Muscle of leg (tissue), 11 donors: ENCODE results near the gene BMP7. TPM values are rescaled to one million over a fixed set of nuclear protein-coding genes. Genes with fewer than 3 reads are reported as not detected.
"Not testable (repeated sequence)": the region's sequence is repeated elsewhere in the genome, so short reads cannot be mapped to it uniquely, and the experiment has no call there.

Experiments used
- DNase-seq: peaks from one replicate; pipeline ENCODE4 v3.0.0; 2013
- H3K27ac ChIP-seq: one replicate; pipeline ENCODE4 v1.5.1; 2013; ENCODE audit warnings: mild to moderate bottlenecking, low read length, control low read depth
- H3K27me3 ChIP-seq: one replicate; pipeline ENCODE4 v1.6.1; 2013; ENCODE audit warnings: low read length; ENCODE audit not compliant: control insufficient read depth, insufficient read depth
- H3K36me3 ChIP-seq: one replicate; pipeline ENCODE4 v1.6.1; 2013; ENCODE audit warnings: low read length; ENCODE audit not compliant: control insufficient read depth, insufficient read depth
- H3K4me1 ChIP-seq: one replicate; pipeline ENCODE4 v1.6.1; 2013; ENCODE audit warnings: low read length; ENCODE audit not compliant: control insufficient read depth, insufficient read depth
- H3K4me3 ChIP-seq: one replicate; pipeline ENCODE4 v1.5.1; 2013; ENCODE audit warnings: low read length, control low read depth
- H3K9me3 ChIP-seq: replicated peaks from 2 replicates; pipeline ENCODE4 v1.6.1; 2013; ENCODE audit warnings: low read depth, low read length; ENCODE audit not compliant: control insufficient read depth
- WGBS: methylation state at CpG from one replicate; pipeline ENCODE4 v1.1.5; 2013; ENCODE audit warnings: missing lambda C conversion rate; ENCODE audit not compliant: insufficient coverage; 5-methylcytosine and 5-hydroxymethylcytosine counted together
- polyA plus RNA-seq, 8 donors: library from polyadenylated mRNA; unstranded; fragments of 120-200 nt; gene quantifications; one replicate each; pipeline versions ENCODE4 v1.2.1 to v1.2.3, GENCODE V29; 2013; ENCODE audit warnings: inconsistent platforms in 1 of 8, low replicate concordance in 1 of 8; ENCODE audit not compliant: insufficient read length in 8 of 8, insufficient read depth in 1 of 8
- total RNA-seq: library from RNA; stranded (reverse); fragments of 120-200 nt; gene quantifications from one replicate; pipeline ENCODE4 v1.2.4, GENCODE V29; 2013

BMP7 gene
- total and polyA plus RNA-seq, 9 donors: 3.7 to 11.3 (median 5.1) TPM

DNA sequence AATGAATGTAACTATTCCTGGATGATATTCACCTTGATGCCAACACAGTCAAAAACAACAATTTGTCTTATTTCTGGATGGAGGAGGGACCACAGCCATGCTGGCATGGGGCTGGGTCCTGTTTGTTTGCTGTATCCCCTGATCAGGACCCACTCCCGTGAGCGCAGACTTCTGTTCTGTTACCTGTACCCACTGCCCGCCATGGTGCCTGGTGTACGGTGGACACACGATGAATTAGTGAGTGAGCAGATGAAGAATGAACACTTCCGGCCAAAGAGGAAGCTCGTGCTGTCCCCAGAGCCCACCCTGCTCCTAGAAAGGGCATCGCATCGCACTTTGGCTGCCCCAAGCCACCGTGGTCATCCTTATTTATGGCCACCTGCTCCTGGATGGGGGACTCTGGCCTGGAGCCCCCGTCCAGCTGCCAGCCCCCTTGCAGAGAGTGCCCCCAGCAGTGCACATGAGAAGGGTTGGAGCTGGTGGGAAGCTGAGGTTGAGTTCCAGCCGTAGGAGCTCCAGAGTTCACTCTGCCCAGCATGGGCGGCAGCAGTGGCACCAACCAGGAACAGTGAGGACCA, 100.9 kb downstream of the BMP7 start:
- Histone ChIP-seq H3K27ac (no peak overlapping the region), H3K36me3 (no peaks in the 10 kb centered on the region), H3K27me3 (peaks cover 2% of the 10 kb centered on the region), H3K4me3 (no peak overlapping the region), H3K9me3 (no peaks in the 10 kb centered on the region), H3K4me1 (peaks cover 51% of the 10 kb centered on the region)
- WGBS: 88% methylated on average over 13 of the region's 13 CpGs
- no peak for DNase-seq

DNA sequence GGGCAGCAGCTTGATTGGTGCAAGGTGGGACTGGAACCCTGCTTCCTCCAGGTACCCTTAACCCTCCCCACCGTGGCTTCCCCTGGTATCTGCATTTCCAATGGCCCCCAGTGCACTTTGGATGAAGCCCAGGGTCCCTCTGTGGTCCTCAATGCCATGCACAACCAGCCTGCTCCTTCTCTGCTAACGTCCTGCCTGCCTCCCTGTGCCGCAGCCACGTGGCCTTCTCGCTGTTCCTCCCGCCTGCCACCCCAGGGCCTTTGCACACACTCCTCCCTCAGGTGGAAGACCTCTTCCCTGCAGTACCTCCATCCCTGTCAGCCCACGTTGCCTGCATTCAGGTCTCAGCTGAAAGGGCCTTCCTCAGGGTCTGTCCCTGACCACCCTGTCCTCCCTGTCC, 101.6 kb downstream of the BMP7 start:
- Histone ChIP-seq H3K4me3 (no peak overlapping the region), H3K4me1 (peaks cover 51% of the 10 kb centered on the region), H3K9me3 (no peaks in the 10 kb centered on the region), H3K36me3 (no peaks in the 10 kb centered on the region), H3K27me3 (peaks cover 7% of the 10 kb centered on the region), H3K27ac (no peak overlapping the region)
- no peak for DNase-seq
- 98% methylated on average over 7 of the region's 7 CpGs for WGBS

DNA sequence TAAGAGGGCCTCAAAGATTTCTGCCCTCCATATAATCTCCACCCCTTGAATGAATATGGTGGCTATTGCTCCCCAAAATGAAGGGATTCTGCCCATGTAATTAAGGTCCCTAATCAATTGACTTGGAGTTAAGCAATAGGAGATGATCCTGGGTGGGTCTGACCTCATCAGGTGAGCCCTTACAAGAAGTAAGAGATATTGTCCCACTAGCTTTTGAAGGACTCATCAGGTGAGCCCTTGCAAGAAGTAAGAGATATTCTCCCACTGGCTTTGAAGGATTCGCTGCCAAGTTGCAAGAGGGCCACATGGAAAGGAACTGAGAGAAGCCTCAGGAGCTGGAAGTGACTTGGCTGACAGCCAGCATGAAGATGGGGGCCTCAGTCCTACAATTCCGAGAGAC, 103.4 kb downstream of the BMP7 start:
- H3K4me3 ChIP-seq: no peak overlapping the region
- H3K27ac ChIP-seq: no peak overlapping the region
- DNase-seq: no peak
- H3K4me1 ChIP-seq: peaks cover 37% of the 10 kb centered on the region
- H3K36me3 ChIP-seq: no peaks in the 10 kb centered on the region
- H3K9me3 ChIP-seq: no peaks in the 10 kb centered on the region
- H3K27me3 ChIP-seq: peaks cover 9% of the 10 kb centered on the region
- 60% methylated on average over 2 of the region's 2 CpGs for WGBS

DNA sequence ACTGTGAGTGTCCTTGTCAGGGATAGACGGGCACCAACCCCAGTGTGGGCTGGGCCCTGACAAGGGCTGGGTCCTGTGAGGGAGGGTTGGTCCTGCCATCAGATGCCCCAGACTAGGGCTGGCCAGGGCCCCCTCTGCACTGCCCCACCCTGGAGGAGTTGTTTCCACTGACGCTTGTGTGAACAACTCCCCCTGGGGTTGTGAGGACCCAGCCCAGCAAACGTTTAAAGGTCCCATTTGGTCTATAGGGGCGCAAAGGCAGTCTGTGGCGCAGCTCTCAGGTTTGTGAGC, 104.1 kb downstream of the BMP7 start:
- Histone ChIP-seq H3K4me3 (no peak overlapping the region), H3K27me3 (peaks cover 9% of the 10 kb centered on the region), H3K4me1 (peaks cover 32% of the 10 kb centered on the region), H3K27ac (no peak overlapping the region), H3K36me3 (no peaks in the 10 kb centered on the region), H3K9me3 (no peaks in the 10 kb centered on the region)
- WGBS: 40% methylated on average over 3 of the region's 5 CpGs
- no peak for DNase-seq

- peak; percentile 77 for DNase-seq
- Histone ChIP-seq H3K4me3 (no peak overlapping the region), H3K9me3 (no peaks in the 10 kb centered on the region), H3K36me3 (no peaks in the 10 kb centered on the region), H3K27ac (no peak overlapping the region), H3K27me3 (peaks cover 9% of the 10 kb centered on the region), H3K4me1 (peaks cover 31% of the 10 kb centered on the region)
- 70% methylated on average over 20 of the region's 25 CpGs for WGBS
Observed at GRCh38 chr20:57161478-57162361, 104.7 kb downstream of the BMP7 start.

GRCh38 chr20:57160985-57161384, 105.5 kb downstream of the BMP7 start:
- DNase-seq: no peak
- Histone ChIP-seq H3K4me3 (no peak overlapping the region), H3K4me1 (peaks cover 27% of the 10 kb centered on the region), H3K27me3 (peaks cover 9% of the 10 kb centered on the region), H3K27ac (no peak overlapping the region), H3K36me3 (no peaks in the 10 kb centered on the region), H3K9me3 (no peaks in the 10 kb centered on the region)
- WGBS: 92% methylated on average over 6 of the region's 8 CpGs

- DNase-seq: no peak
- Histone ChIP-seq H3K9me3 (no peaks in the 10 kb centered on the region), H3K36me3 (no peaks in the 10 kb centered on the region), H3K4me3 (no peak overlapping the region), H3K4me1 (peaks cover 20% of the 10 kb centered on the region), H3K27me3 (peaks cover 9% of the 10 kb centered on the region), H3K27ac (no peak overlapping the region)
- 89% methylated on average over 9 of the region's 16 CpGs for WGBS
Observed at GRCh38 chr20:57159945-57160610, 106.4 kb downstream of the BMP7 start.

DNA sequence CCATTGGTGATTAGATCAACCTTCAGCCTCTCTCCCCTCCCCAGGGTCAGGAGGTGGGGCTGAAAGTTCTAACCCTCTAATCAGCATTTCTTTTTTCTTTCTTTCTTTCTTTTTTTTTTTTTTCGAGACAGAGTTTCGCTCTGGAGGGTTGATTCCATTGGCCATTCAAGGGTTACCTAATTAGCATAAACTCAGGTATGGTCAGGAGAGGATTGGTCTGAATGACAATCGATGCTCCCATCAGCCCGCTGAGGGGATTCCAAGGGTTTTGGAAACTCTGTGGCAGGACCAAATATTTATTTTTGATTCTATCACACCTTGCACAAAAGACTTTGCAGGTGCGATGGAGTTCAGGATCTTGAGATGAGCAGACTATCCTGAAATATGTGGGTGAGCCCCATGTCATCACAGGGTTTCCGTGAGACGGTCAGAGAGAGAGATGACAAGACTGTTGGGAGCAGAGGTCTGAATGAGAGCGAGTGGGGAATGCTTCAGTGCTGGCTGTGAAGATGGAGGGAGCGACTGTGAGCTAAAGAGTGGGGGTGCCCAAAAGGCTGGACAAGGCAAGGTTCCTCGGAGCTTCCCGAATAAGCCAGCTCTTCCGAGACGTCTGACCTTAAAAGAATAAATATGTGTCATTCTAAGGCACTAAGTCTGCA, 107.1 kb downstream of the BMP7 start:
- H3K27me3 ChIP-seq: peaks cover 7% of the 10 kb centered on the region
- H3K36me3 ChIP-seq: no peaks in the 10 kb centered on the region
- no peak for DNase-seq
- peaks cover 20% of the 10 kb centered on the region for H3K4me1 ChIP-seq
- no peak overlapping the region for H3K4me3 ChIP-seq
- no peak overlapping the region for H3K27ac ChIP-seq
- no peaks in the 10 kb centered on the region for H3K9me3 ChIP-seq
- whole genome bisulfite sequencing: 71% methylated on average over 9 of the region's 13 CpGs

GRCh38 chr20:57158474-57158873, 108.0 kb downstream of the BMP7 start:
- no peaks in the 10 kb centered on the region for H3K9me3 ChIP-seq
- DNase-seq: no peak
- no peaks in the 10 kb centered on the region for H3K36me3 ChIP-seq
- no peak overlapping the region for H3K27ac ChIP-seq
- peaks cover 24% of the 10 kb centered on the region for H3K4me1 ChIP-seq
- 91% methylated on average over 7 of the region's 7 CpGs for WGBS
- H3K4me3 ChIP-seq: no peak overlapping the region
- H3K27me3 ChIP-seq: peaks cover 7% of the 10 kb centered on the region

GRCh38 chr20:57157787-57158186, 108.7 kb downstream of the BMP7 start:
- H3K36me3 ChIP-seq, H3K9me3 ChIP-seq, H3K27me3 ChIP-seq, DNase-seq, H3K27ac ChIP-seq, H3K4me3 ChIP-seq: not testable (repeated sequence)
- WGBS: 77% methylated on average over 6 of the region's 9 CpGs
- H3K4me1 ChIP-seq: peaks cover 27% of the 10 kb centered on the region
